C4-2B (cell line): ENCODE data around the gene HSH2D.

Experiments used
- ZFX ChIP-seq: fragments of 450-650 bp; IDR thresholded peaks from 2 replicates; pipeline ENCODE4 v1.6.1; 2017
- TF ChIP-seq, protein P1 (sequence below): fragments of 450-650 bp; conservative IDR thresholded peaks from 2 replicates; pipeline ENCODE4 v1.5.1; 2017; ENCODE audit warnings: mild to moderate bottlenecking

DNA sequence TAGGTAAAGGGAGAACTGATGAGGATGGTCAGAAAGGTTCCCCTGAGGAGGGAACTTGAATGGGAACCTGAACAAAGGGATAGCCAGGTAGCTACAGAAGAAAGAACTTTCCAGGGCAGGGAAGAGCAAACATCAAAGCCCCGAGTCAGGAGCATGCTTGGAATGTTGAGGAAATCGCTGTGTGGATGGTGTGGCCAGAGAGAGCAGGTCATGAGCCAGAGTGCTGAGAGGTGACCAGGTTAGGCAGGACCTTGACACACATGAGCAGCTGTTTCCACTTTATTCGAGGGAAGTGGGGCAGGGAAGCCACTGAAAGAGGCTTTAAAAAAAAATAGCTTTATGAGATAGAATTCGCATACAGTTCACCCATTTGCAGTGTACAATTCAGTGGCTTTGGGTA, 27.4 kb upstream of the HSH2D start:
- TF ChIP-seq, protein P1, sequence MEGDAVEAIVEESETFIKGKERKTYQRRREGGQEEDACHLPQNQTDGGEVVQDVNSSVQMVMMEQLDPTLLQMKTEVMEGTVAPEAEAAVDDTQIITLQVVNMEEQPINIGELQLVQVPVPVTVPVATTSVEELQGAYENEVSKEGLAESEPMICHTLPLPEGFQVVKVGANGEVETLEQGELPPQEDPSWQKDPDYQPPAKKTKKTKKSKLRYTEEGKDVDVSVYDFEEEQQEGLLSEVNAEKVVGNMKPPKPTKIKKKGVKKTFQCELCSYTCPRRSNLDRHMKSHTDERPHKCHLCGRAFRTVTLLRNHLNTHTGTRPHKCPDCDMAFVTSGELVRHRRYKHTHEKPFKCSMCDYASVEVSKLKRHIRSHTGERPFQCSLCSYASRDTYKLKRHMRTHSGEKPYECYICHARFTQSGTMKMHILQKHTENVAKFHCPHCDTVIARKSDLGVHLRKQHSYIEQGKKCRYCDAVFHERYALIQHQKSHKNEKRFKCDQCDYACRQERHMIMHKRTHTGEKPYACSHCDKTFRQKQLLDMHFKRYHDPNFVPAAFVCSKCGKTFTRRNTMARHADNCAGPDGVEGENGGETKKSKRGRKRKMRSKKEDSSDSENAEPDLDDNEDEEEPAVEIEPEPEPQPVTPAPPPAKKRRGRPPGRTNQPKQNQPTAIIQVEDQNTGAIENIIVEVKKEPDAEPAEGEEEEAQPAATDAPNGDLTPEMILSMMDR, result no peak
- no peak for TF ChIP-seq ZFX
